Measurements from ENCODE around the gene MYH2.

Gene MYH2

DNA sequence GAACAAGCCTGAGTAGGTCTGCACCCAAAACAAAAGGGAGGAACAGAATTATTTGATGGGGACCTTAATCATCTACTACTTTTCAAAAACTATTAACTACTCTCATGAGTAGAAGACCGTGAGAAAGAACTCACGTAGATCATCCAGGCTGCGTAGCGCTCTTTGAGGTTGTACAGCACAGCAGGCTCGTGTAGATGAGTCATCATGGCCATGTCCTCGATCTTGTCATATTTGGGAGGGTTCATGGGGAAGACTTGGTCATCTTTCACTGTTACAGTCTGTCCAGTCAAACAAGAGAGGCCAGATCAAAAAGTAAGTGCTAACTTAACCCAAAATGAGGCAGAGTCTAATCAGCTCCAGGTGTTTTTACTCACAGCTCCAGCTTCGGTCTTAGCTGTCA is 33.4 kb downstream of the MYH2 start:
- TF ChIP-seq EZH2 (IDR thresholded peaks at IDR 0.05; ENCODE audit: borderline replicate concordance, low read depth, low read length, severe bottlenecking): no peak
- TF ChIP-seq, protein P1, sequence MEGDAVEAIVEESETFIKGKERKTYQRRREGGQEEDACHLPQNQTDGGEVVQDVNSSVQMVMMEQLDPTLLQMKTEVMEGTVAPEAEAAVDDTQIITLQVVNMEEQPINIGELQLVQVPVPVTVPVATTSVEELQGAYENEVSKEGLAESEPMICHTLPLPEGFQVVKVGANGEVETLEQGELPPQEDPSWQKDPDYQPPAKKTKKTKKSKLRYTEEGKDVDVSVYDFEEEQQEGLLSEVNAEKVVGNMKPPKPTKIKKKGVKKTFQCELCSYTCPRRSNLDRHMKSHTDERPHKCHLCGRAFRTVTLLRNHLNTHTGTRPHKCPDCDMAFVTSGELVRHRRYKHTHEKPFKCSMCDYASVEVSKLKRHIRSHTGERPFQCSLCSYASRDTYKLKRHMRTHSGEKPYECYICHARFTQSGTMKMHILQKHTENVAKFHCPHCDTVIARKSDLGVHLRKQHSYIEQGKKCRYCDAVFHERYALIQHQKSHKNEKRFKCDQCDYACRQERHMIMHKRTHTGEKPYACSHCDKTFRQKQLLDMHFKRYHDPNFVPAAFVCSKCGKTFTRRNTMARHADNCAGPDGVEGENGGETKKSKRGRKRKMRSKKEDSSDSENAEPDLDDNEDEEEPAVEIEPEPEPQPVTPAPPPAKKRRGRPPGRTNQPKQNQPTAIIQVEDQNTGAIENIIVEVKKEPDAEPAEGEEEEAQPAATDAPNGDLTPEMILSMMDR (IDR thresholded peaks at IDR 0.05; ENCODE audit: borderline replicate concordance, extremely low read depth, low read length, poor library complexity, severe bottlenecking): no peak
- DNase-seq (no peak), ATAC-seq (ENCODE audit: insufficient read depth, low read depth) (no peak)
- Histone ChIP-seq H3K4me2 (ENCODE audit: insufficient read depth, low read length) (no peak overlapping the region), H3K9ac (ENCODE audit: low read depth, low read length) (no peak overlapping the region), H3K79me2 (ENCODE audit: insufficient read depth, low read length) (no peaks in the 10 kb centered on the region), H3K27me3 (ENCODE audit: insufficient read depth, low read length, poor library complexity) (peaks cover 18% of the 10 kb centered on the region), H3K9me3 (ENCODE audit: insufficient read depth, low read length, severe bottlenecking) (no peaks in the 10 kb centered on the region), H4K20me1 (ENCODE audit: insufficient read depth, low read length) (no peaks in the 10 kb centered on the region), H3K4me3 (ENCODE audit: low read depth in 1 of 2, low read length in 2 of 2) (no peak overlapping the region), H3K27ac (ENCODE audit: low read length) (no peak overlapping the region), H2AFZ (ENCODE audit: low read depth, low read length) (no peak overlapping the region), H3K36me3 (ENCODE audit: insufficient read depth, low read length) (no peaks in the 10 kb centered on the region), H3K4me1 (ENCODE audit: insufficient read depth, low read length) (no peaks in the 10 kb centered on the region)

DNA sequence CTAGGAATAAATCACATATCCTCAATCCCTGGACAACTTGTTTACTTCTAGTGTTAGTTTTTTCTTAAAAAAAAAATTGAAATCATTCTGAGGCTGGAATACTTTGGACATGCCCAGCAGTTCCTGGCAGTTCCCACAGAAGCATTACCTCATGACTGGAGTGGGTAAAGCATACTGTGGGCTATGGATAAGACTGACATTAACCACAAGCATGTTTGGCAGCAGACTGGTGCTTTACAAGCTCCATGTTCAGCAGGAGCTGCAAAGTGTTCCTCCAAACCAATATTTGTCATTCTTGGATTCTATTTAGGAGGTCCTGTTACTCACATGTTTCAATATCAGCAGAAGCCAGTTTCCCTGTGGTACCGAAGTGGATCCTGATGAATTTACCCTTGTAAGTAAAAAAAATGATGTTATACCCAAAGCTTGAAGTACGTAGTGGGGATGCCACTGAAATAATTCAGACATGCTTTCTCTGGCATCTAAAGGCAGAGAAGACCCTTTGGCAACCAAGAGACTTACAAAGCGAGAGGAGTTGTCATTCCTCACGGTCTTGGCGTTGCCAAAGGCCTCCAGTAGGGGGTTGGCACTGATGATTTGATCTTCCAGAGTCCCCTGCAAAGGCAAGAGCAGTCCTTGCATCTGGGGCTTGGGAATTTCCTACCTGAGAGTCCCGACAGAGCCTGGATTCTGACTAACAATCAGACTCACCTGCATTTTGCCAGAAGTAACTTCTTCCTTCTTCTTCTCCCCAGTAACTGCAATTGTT is 36.0 kb downstream of the MYH2 start:
- Histone ChIP-seq H3K4me3 (ENCODE audit: low read depth in 1 of 2, low read length in 2 of 2) (no peak overlapping the region), H3K4me2 (ENCODE audit: insufficient read depth, low read length) (no peak overlapping the region), H3K4me1 (ENCODE audit: insufficient read depth, low read length) (no peaks in the 10 kb centered on the region), H3K79me2 (ENCODE audit: insufficient read depth, low read length) (no peaks in the 10 kb centered on the region), H3K36me3 (ENCODE audit: insufficient read depth, low read length) (no peaks in the 10 kb centered on the region), H3K9ac (ENCODE audit: low read depth, low read length) (no peak overlapping the region), H3K27me3 (ENCODE audit: insufficient read depth, low read length, poor library complexity) (peaks cover 10% of the 10 kb centered on the region), H2AFZ (ENCODE audit: low read depth, low read length) (no peak overlapping the region), H3K9me3 (ENCODE audit: insufficient read depth, low read length, severe bottlenecking) (no peaks in the 10 kb centered on the region), H3K27ac (ENCODE audit: low read length) (no peak overlapping the region), H4K20me1 (ENCODE audit: insufficient read depth, low read length) (no peaks in the 10 kb centered on the region)
- no peak for TF ChIP-seq EZH2 (IDR thresholded peaks at IDR 0.05; ENCODE audit: borderline replicate concordance, low read depth, low read length, severe bottlenecking)
- TF ChIP-seq, protein P1 (IDR thresholded peaks at IDR 0.05; ENCODE audit: borderline replicate concordance, extremely low read depth, low read length, poor library complexity, severe bottlenecking): no peak
- DNase-seq: no peak
- ATAC-seq (ENCODE audit: insufficient read depth, low read depth): no peak

DNA sequence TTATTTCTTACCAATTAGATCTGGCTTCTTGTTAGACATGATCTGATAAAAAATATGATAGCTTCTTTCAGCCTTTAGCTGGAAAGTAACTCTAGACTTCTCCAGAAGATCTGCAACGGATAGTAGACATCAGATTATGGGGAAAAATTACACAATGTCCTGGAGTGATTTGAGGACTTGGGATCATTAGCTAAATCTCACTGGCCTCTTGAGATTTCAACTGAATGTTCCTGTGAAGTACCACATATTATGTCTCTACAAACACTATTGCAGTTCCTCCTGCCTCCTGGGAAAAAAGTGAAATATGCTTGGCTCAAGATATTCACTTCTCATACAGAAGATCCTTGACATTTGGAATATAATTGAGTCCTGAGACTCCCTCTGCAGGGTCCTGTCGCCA is 36.6 kb downstream of the MYH2 start:
- Histone ChIP-seq H3K9me3 (ENCODE audit: insufficient read depth, low read length, severe bottlenecking) (no peaks in the 10 kb centered on the region), H3K36me3 (ENCODE audit: insufficient read depth, low read length) (no peaks in the 10 kb centered on the region), H3K4me1 (ENCODE audit: insufficient read depth, low read length) (no peaks in the 10 kb centered on the region), H3K4me3 (ENCODE audit: low read depth in 1 of 2, low read length in 2 of 2) (no peak overlapping the region), H3K9ac (ENCODE audit: low read depth, low read length) (no peak overlapping the region), H3K79me2 (ENCODE audit: insufficient read depth, low read length) (no peaks in the 10 kb centered on the region), H2AFZ (ENCODE audit: low read depth, low read length) (no peak overlapping the region), H4K20me1 (ENCODE audit: insufficient read depth, low read length) (no peaks in the 10 kb centered on the region), H3K27ac (ENCODE audit: low read length) (no peak overlapping the region), H3K27me3 (ENCODE audit: insufficient read depth, low read length, poor library complexity) (peaks cover 5% of the 10 kb centered on the region), H3K4me2 (ENCODE audit: insufficient read depth, low read length) (no peak overlapping the region)
- ATAC-seq (ENCODE audit: insufficient read depth, low read depth) (no peak), DNase-seq (no peak)
- TF ChIP-seq, protein P1 (IDR thresholded peaks at IDR 0.05; ENCODE audit: borderline replicate concordance, extremely low read depth, low read length, poor library complexity, severe bottlenecking): no peak
- no peak for TF ChIP-seq EZH2 (IDR thresholded peaks at IDR 0.05; ENCODE audit: borderline replicate concordance, low read depth, low read length, severe bottlenecking)
